Islet precursor cell (in vitro differentiated cells): ENCODE data around the gene CCDC13.
A peak's percentile ranks its signal among the peaks of the same experiment; 100 is the strongest.

Experiments used
- DNase-seq: peaks from one replicate; pipeline ENCODE4 v3.0.0-alpha.2; 2018

CCDC13 gene

GRCh38 chr3:42772670-42773408 lies at the start of gene CCDC13:
Gene CCDC13, minus strand, starts transcription at chr3:42773253. Its CDS starts 14,908 bp downstream, at chr3:42758345.
- peak; percentile 96 for DNase-seq

- no peak for DNase-seq
These were observed 49.8 kb upstream of the CCDC13 start for GRCh38 chr3:42822828-42823227.

GRCh38 chr3:42820746-42821051 lies 47.6 kb upstream of the CCDC13 start:
- DNase-seq = no peak

GRCh38 chr3:42819351-42819965 lies 46.4 kb upstream of the CCDC13 start:
- DNase-seq = peak; percentile 65

- DNase-seq = no peak
These were observed 42.8 kb upstream of the CCDC13 start for GRCh38 chr3:42815826-42816225.

GRCh38 chr3:42814914-42815507 lies 42.0 kb upstream of the CCDC13 start:
- no peak for DNase-seq

- DNase-seq = no peak
These were observed 41.2 kb upstream of the CCDC13 start for GRCh38 chr3:42814246-42814645.

GRCh38 chr3:42811118-42811883 lies 38.2 kb upstream of the CCDC13 start:
- peak; percentile 95 for DNase-seq

- peak; percentile 73 for DNase-seq
These were observed 37.7 kb upstream of the CCDC13 start for GRCh38 chr3:42810706-42811105.

- DNase-seq = no peak
These were observed 36.1 kb upstream of the CCDC13 start, which contains the start of gene ACKR2 for GRCh38 chr3:42809202-42809601. Gene ACKR2, plus strand, starts transcription at chr3:42809445. Its CDS starts 55,058 bp downstream, at chr3:42864503.

- peak; percentile 56 for DNase-seq
These were observed 34.9 kb upstream of the CCDC13 start for GRCh38 chr3:42807929-42808328.

- peak; percentile 80 for DNase-seq
These were observed 32.2 kb upstream of the CCDC13 start for GRCh38 chr3:42805141-42805821.

- no peak for DNase-seq
These were observed 31.7 kb upstream of the CCDC13 start for GRCh38 chr3:42804831-42805132.

- DNase-seq = peak; percentile 98
These were observed 31.2 kb upstream of the CCDC13 start, which contains the start of gene HIGD1A for GRCh38 chr3:42804106-42804830. Gene HIGD1A, minus strand, starts transcription at chr3:42804490. Its CDS starts 10,237 bp downstream, at chr3:42794253.

GRCh38 chr3:42803414-42804105 lies 30.5 kb upstream of the CCDC13 start:
- peak; percentile 59 for DNase-seq

GRCh38 chr3:42802876-42803413 lies 29.9 kb upstream of the CCDC13 start:
- DNase-seq = no peak

GRCh38 chr3:42801784-42802183 lies 28.7 kb upstream of the CCDC13 start:
- DNase-seq = no peak

GRCh38 chr3:42801048-42801620 lies 28.1 kb upstream of the CCDC13 start:
- DNase-seq = no peak

- DNase-seq = no peak
These were observed 27.2 kb upstream of the CCDC13 start for GRCh38 chr3:42800251-42800650.

- no peak for DNase-seq
These were observed 26.3 kb upstream of the CCDC13 start for GRCh38 chr3:42799376-42799775.

- DNase-seq = no peak
These were observed 23.4 kb upstream of the CCDC13 start for GRCh38 chr3:42796332-42796885.
